Sciatic nerve (tissue), 2 donors: ENCODE data around the gene TPSAB1. TPM values are rescaled to one million over a fixed set of nuclear protein-coding genes. Genes with fewer than 3 reads are reported as not detected.

Experiments
- ATAC-seq: fragments of 200-7000 bp; cut with Tn5 transposase; one replicate; pipeline ENCODE4 v1.9.1; 2020; ENCODE audit warnings: mild to moderate bottlenecking, moderate library complexity
- DNase-seq: peaks from one replicate; pipeline ENCODE4 v3.0.0-alpha.2; 2020; ENCODE audit warnings: low spot score
- intact Hi-C: fragments of 100-400 bp; cut with DNase I; formaldehyde crosslinking; loops from one replicate; pipeline ENCODE4 v1.14.2; 2022
- total RNA-seq: library from RNA; stranded (reverse); fragmentation: NEBNext Ultra II Directional; extraction: Animal tissue kit (Norgen Biotek cat#: 25700); gene quantifications from one replicate; pipeline ENCODE4 v1.2.1, GENCODE V29; 2021
- donor health status: DM: no; HTN: no; CAD: no.
- donor health status: DM: no; HTN: no; CAD: no.

TPSAB1 gene
- total RNA-seq, 1 donor from 2014 or later = 11.5 TPM

GRCh38 chr16:1291576-1291974 lies 51.1 kb downstream of the TPSAB1 start:
- DNase-seq (no peak), ATAC-seq (no peak)
- intact Hi-C loops = no loop called here

Other genes starting within 250 kb of the TPSAB1 start
- not detected for gene SSTR5, start 168.0 kb upstream of the TPSAB1 start, total RNA-seq
- gene C1QTNF8, start 144.5 kb upstream of the TPSAB1 start, total RNA-seq = not detected
- 4.1 TPM for gene CACNA1H, start 87.6 kb upstream of the TPSAB1 start, total RNA-seq
- gene TPSG1, start 15.4 kb upstream of the TPSAB1 start, total RNA-seq = 0.45 TPM
- 18.5 TPM for gene TPSB2, start 10.5 kb upstream of the TPSAB1 start, total RNA-seq
- gene TPSD1, start 15.4 kb downstream of the TPSAB1 start, total RNA-seq = 0.27 TPM
- 95.7 TPM for gene UBE2I, start 68.9 kb downstream of the TPSAB1 start, total RNA-seq
- 3.9 TPM for gene BAIAP3, start 92.9 kb downstream of the TPSAB1 start, total RNA-seq
- gene TSR3, start 111.2 kb downstream of the TPSAB1 start, total RNA-seq = 35.8 TPM
- gene GNPTG, start 111.2 kb downstream of the TPSAB1 start, total RNA-seq = 82.2 TPM
- gene UNKL, start 174.0 kb downstream of the TPSAB1 start, total RNA-seq = 45.5 TPM
- 7.3 TPM for gene UQCC4, start 180.0 kb downstream of the TPSAB1 start, total RNA-seq
- gene PERCC1, start 190.4 kb downstream of the TPSAB1 start, total RNA-seq = not detected
- 3.3 TPM for gene CCDC154, start 203.9 kb downstream of the TPSAB1 start, total RNA-seq
- 67.0 TPM for gene CLCN7, start 234.3 kb downstream of the TPSAB1 start, total RNA-seq
- not detected for gene PTX4, start 248.2 kb downstream of the TPSAB1 start, total RNA-seq